ENCODE data around the gene PNMA8A.

GRCh38 chr19:46484656-46485055, 13.3 kb upstream of the PNMA8A start:
- TF ChIP-seq CTCF (IDR thresholded peaks at IDR 0.05) (no peak), POLR2A (IDR thresholded peaks at IDR 0.05) (no peak)
